NCI-H1436 (cell line): ENCODE data around the gene MLEC.
A peak's percentile ranks its signal among the peaks of the same experiment; 100 is the strongest.
"Not testable (repeated sequence)": the region's sequence is repeated elsewhere in the genome, so short reads cannot be mapped to it uniquely, and the experiment has no call there.

Experiments used
- DNase-seq: peaks from one replicate; lab custom pipeline; 2025; lab: John Stamatoyannopoulos, UW

Gene MLEC

GRCh38 chr12:120663741-120664140 lies 23.2 kb upstream of the MLEC start:
- DNase-seq: no peak

DNA sequence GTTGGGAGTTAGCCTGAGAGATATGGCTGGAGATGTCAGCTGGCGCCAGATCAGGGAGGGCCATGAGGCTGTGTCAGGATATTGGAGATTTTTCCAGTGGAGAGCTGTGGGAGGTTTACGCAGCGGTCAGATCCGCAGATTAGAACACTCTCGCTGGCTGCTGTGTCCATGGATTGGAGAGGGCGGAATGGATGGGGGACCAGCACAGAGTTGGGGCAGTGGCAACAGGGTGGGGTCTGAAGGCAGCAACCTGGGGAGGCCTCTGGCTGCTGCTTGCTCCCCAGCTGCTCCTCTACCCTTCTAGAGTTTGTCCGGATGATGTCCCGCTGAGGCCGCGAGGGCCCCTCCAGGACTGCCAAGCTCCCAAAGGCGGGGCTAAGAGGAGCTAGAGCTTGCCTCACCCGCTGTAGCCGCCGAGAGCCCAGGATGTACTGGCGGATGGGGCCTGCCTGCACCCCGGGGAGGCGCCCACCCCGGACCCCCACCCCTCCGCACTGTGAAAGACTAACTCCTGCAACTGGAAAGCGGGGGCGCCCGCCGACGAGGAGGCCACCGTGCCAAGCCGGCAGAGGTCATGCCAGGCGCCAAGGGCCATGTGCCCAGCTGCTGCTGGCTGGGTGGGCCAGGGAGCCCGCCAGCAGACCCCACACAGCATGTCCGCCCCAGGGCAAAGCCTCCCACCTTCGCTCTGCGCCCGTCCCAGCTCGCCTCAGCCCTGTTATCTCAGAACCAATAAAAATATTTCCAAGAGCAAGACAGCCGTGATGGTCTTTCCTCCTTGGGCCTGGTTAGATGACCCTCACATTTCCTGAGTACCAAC lies 20.2 kb upstream of the MLEC start:
- no peak for DNase-seq

DNA sequence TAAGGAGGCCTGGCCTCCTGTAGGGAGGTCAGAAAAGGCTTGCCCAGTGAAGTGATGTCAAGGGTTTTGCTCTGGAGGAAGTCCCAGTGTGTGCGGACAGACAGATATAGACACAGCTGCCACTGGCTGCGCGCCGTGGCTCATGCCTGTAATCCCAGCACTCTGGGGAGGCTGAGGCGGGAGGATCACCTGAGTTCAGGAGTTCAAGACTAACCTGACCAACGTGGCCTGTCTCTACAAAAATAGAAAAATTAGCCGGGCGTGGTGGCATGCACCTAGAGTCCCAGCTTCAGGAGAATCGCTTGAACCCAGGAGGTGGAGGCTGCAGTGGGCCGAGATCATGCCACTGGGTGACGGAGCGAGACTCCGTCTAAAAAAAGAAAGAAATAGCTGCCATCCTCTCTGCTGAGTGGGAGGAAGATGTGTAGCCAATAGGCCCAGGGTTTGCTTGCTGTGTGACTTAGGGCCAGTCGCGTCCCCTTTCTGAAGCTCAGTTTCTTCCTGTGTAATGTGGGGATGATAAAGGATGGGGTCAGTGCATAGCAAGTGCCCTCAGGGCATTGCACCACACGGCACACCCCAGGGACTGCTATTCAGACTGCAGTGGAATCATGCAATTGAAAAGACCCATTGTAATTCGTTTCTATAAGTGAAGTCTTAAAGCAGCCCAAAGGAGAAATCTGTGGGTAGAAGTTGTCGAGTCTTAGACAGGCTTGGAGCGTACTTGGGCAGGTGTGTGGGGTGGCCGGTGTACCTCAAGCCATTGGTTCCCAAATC lies 18.7 kb upstream of the MLEC start:
- DNase-seq: no peak

GRCh38 chr12:120668868-120669840 lies 17.8 kb upstream of the MLEC start:
- peak; percentile 18 for DNase-seq

DNA sequence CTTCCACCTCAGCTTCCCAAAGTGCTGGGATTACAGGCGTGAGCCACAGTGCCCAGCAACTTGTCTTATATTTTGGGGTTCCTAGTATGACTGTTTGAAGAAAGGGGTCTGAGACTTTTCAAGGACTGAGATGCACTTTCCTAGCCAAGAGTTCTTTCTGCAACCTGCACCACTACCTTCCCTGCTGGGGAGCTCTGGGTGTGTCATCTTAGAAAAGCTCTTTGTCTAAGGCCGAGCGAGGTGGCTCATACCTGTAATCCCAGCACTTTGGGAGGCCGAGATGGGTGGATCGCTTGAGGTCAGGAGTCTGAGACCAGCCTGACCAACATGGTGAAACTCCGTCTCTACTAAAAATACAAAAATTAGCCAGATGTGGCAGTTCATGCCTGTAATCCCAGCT lies 16.7 kb upstream of the MLEC start:
- not testable (repeated sequence) for DNase-seq

DNA sequence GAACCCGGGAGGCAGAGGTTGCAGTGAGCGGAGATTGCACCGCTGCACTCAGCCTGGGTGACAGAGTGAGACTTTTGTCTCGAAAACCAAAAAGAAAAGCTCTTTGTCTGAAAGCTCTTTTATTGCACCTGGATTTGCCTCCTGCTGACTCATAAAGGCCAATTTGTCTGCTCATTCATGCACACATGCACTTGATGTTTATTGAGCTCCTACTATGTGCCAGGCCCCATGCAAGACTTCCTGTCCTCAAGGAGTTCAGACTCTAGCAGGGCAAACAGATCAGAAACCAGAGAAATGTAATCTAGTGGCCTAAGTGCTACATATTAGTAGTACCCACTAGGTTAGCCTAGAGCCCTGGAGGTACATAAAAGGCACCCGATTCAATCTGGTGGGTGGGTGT lies 16.3 kb upstream of the MLEC start:
- no peak for DNase-seq

- DNase-seq: no peak
Observed at GRCh38 chr12:120674097-120674636, 12.8 kb upstream of the MLEC start.

DNA sequence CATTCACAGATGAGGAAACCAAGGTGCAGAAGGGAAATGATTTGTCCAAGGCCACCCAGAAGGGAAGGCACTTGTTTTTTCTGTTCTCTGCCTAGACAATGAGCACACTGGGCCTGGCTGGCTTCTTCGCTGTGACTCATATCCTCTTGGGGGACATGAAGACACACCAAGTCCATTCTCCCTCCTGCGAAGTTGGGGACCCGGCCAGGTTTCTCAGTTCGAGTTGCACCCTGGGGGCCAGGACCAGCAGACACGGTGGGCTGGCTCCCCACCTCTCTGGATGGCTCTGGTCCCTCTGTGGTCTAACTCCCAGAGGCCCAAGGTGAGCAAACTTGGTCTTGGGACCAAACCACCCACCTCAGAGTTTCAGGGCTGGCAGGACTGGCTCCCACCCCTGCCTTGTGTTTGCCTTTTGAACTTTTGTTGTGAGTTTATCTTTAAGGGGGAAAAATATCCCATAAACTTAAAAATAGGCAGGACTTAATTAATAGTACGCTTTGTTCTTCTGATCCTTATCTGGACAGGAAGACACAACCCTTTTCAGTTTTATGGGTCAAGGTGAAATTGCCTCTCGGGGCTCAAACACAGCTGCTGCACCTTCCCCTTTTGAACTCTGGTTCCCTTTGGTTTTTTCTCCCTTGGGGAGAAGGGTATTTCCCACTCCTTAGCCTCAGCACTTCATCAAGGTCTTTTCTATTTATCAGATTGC lies 9.0 kb upstream of the MLEC start:
- DNase-seq: no peak

- no peak for DNase-seq
Observed at GRCh38 chr12:120678572-120678971, 8.4 kb upstream of the MLEC start.

DNA sequence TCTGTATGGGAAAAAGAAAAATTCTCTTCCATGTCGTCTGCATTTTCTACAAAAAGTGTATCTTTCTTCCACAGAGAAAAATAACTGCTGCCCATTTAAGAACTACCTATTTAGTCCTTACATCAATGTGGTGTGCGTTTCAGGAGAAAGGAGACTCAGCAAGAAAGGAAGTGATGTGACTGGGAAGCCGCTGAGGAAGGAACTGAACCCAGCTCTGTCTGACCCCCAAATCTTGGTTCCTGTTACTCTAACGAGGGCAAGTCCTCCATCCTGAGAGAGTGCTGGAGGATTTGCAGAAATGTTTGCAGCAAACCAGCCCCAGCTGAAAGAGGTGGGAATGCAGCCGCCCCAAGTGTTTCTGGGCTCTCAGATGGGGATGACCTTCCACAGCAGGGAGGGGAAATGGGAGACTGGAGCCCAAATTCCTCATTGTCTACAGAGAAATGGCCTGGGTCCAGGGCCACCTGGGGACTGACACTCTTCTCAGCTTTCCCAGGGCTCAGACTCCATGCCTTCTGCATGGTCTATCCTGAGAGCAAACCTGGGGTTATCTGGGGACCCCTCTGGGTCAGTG lies 6.7 kb upstream of the MLEC start:
- no peak for DNase-seq

DNA sequence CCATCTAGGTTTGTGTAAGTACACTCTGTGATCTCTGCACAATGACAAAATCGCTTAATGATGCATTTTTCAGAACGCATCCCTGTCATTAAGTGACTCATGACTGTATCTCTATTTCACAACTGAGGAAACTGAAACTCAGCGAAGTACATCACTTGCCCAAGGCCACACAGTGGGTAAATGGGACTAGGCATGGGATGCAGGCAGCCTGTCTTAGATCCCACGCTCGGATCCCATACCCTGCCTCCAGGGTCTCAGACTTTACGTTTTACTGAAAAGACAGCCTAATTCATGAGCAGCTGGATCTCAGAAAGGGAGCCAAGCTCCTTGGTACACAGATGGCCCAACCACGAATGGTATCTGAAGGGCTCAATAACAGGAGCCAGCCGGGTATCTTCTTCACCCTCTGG lies 2.4 kb upstream of the MLEC start:
- no peak for DNase-seq

DNA sequence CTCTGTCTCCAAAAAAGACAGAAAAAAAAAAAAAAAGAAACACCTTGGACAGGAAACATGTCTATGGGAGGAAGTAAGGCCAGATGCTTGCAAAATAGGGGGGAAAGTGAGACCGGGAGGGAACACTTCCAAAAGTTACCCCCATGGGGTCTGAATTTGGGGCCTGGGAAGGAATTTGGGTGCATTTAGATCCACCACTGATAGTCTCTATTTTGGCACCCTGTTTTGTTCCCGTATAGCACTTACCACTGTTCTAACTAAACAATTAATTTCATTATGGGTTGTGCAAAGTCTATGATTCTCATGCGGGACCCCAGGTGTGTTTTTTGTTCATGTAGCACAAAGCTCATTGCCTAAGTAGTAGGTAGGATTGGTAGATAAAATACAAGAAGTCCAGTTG lies 1.4 kb upstream of the MLEC start:
- DNase-seq: no peak

DNA sequence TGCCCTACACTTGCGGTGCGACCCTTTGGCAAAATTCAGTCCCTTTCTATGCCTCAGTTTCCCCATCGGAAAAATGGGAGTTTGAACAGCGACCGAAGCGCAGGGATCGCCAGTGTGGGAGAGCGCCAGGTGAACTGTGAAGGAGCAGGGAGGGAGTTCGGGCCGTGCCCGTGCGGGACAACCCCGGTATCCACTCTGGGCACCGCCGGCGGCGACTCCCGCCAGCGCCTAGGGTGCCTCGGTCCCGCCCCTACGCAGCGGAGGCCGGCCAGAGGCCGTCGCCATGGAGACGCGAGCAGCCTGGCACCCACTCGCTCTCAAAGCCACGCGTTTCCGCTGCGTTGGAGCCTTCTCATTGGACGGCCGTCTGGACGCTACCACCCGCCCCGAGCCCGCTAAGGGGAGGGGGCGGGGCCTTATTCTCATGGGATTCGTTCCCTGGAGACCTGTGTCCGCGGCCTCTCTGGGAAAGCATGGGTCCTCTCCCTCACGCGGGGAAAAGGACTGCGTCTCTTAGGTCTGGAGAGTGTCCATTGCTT lies 729 bp upstream of the MLEC start:
- peak; percentile 98 for DNase-seq

GRCh38 chr12:120687578-120688289 lies 785 bp downstream of the MLEC start:
- no peak for DNase-seq

DNA sequence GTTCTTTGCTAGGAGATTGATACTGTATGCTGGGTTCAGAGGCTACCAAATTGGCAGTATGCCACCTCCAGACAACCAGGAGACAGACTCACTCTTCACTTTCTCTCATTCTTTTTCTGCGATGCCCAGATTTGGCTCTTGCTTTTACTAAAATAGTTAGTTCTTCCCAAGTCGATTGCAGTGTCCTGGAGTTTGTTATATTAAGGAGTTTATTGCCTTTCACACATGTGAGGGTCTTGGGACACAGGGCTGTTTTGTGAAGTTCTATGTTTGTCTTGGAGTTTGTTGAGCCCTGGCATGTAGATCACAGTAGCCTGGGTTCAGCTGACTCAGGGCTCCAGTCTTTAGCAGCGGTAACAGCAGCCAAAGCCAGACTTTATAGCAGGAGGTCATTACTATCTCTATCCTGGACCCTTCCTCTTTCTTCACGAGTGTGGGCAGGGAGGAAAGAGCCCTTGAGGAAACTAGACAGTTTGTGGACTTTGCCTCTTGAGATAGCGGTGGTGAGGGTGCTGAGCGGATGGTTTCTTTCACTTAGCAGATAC lies 1.6 kb downstream of the MLEC start:
- DNase-seq: no peak

DNA sequence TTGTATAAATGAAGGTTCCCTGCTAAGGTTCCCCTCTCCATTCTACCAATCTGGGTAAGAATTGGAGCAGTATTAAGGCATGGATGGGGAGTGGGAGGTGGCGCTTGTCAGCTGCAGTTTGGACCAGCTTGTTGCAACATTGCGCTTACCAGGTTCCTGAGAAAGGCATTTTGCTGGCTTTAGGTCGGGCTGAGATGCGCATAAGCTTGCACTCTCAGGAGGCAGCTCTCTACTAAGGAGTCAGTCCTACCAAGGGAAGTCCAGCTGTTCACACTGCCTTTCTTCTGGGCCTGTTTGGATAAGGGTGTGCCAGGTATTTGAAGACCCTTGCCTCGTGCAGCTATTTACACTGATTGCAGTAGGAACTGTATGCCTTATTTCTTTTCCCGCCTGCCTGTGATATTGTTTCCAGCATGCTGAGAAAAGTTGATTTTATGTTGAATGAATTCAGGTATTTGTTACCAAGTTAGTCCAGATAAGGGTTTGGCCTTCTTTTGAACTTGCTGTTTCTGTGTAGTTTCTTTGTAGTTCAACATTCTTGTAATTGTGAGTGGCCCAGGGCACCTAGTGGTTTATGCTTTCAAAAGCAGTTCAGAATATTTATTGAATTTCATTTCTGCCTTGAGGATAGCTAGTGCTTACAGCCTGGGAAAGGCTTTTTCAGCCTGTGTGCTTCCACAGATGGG lies 2.6 kb downstream of the MLEC start:
- no peak for DNase-seq

DNA sequence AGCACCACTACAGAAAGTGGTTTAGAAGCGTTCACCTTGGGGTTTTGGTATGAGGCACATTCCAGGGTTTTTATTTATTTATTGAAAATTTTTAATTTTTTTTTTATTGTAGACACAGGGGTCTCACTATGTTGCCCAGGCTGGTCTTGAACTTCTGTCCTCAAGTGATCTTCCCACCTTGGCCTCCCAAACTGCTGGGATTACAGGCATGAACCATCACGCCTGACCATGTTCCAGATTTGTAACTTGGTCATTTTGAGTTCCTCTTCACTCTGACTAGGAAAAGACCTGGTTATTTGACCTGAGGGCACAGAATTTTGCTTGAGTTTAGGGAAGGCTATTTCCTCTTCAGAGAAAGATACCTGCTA lies 3.1 kb downstream of the MLEC start:
- no peak for DNase-seq

DNA sequence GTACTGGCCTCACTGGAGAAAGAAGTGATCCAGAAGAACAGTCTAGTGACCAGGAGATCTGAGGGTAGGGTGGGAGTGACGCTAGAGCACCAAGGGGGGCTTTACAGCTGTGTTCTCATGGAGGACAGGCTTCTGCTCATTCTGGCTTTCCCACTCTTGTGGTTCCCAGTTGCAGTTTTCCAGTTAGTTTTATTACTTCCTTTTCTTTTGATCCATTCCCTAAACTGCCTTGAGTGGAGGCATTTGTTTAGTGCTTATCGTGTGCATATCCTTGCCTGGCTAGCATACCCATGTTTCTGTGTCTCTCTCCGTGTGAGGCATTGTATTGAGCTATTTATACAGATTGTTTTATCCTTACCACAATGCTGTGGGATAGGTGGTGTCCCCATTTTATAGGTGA lies 4.0 kb downstream of the MLEC start:
- no peak for DNase-seq

DNA sequence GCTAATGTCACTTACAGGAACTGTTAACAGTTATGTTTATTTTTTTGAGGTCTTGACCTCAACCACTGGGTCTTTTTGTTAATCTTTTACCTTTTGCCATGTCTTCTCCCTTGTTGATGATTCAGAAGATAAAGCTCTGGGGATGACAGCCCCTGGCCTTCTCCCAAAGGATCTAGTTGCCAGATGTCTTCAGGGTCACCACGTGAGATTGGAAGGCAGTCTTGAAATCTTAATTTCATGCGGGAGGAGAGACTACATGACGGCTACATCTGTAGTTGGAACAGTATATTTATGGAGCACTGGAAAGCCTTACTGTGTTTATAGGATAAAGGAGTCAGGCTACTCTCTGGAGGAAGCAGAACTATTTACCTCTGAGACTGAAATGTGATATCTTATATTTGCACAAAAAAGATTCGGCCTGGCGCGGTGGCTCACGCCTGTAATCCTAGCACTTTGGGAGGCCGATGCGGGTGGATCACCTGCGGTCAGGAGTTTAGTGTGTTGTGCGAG lies 5.6 kb downstream of the MLEC start:
- no peak for DNase-seq
